Measurements from ENCODE around the gene SAV1. TPM values are rescaled to one million over a fixed set of nuclear protein-coding genes. Genes with fewer than 3 reads are reported as not detected.

The SAV1 gene
- total RNA-seq, 1 experiment from 2014 or later, result 35.2 TPM

DNA sequence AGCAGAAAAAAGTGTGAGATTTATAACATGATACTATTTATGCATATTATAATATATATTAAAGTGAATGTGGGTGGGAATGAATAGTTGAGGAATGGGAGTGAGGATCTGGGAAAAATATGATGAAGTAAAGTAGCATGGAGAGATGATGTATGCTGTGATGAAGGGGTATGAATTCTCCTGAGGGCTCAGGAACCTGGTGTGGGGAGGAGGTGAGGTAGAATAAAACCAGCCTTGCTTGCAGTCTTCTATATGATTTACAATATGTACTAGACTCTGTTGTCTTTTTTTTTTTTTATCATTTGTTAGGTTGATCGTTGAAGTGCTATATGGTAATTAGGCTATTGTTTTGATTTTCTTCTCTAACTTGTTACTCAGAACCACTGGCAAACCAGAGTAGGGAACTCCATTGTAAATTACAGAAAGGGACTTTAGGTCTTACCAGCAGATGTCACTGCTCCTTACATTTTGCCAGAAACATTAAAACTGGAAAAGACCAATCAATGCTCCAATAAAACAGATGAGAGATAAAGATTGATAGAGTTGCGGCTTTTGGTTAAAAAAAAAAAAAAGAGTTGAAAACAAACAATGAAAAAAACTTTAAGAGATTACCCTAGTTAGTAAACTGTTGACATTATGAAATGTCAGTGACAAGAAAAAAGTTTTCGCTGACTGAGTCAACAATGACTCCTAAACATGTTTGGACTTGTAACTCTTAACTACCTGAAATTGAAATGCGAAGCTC is 68.2 kb downstream of the SAV1 start:
- TF ChIP-seq CTCF (conservative IDR thresholded peaks at IDR 0.05; ENCODE audit: low read depth, low read length) (peak; percentile 80), EZH2 (IDR thresholded peaks at IDR 0.05; ENCODE audit: borderline replicate concordance, low read depth, low read length, poor library complexity, severe bottlenecking) (no peak)
- H3K27me3 ChIP-seq (replicated peaks; ENCODE audit: insufficient read depth, low read depth, low read length, poor library complexity), result no peaks in the 10 kb centered on the region
- H3K4me1 ChIP-seq (ENCODE audit: insufficient read depth, low read length, poor library complexity, severe bottlenecking), result no peaks in the 10 kb centered on the region
- no peaks in the 10 kb centered on the region for H3K9me3 ChIP-seq (ENCODE audit: low read depth, low read length, poor library complexity, severe bottlenecking)
- no peak overlapping the region for H3K27ac ChIP-seq (ENCODE audit: low read depth, low read length, poor library complexity, severe bottlenecking)
- intact Hi-C loops (cut with micrococcal nuclease; ENCODE audit: unreplicated experiment), result loop anchor here (1.0 to 5.0 kb wide), 3 partner anchors 112 to 260 kb away; no protein-coding TSS in a partner anchor
- no TSS peak for BruUV-seq (replicated peaks)
- CTCF ChIA-PET, result interaction anchor here (0.7 to 1.7 kb wide), 4 partner anchors 52 to 261 kb away, joined by 4 to 7 read pairs (median 4); no protein-coding TSS in a partner anchor
- no peak overlapping the region for H3K4me3 ChIP-seq (ENCODE audit: low read depth, low read length, poor library complexity, severe bottlenecking)
- H3K36me3 ChIP-seq (ENCODE audit: insufficient read depth, low read length, poor library complexity, severe bottlenecking), result no peaks in the 10 kb centered on the region
- DNase-seq (ENCODE audit: low spot score), result peak; percentile 68
- POLR2A ChIA-PET (ENCODE audit: low non-redundant PET), result no interaction called here

GRCh38 chr14:50598765-50599164 is 69.3 kb downstream of the SAV1 start:
- ChIA-PET POLR2A (ENCODE audit: low non-redundant PET) (interaction anchor here (0.6 kb wide), 1 partner anchor 279 kb away, joined by 6 read pairs; no protein-coding TSS in a partner anchor), CTCF (interaction anchor here (1.0 kb wide), 1 partner anchor 175 kb away, joined by 3 read pairs; no protein-coding TSS in a partner anchor)
- Histone ChIP-seq H3K4me1 (ENCODE audit: insufficient read depth, low read length, poor library complexity, severe bottlenecking) (no peaks in the 10 kb centered on the region), H3K4me3 (ENCODE audit: low read depth, low read length, poor library complexity, severe bottlenecking) (no peak overlapping the region), H3K36me3 (ENCODE audit: insufficient read depth, low read length, poor library complexity, severe bottlenecking) (no peaks in the 10 kb centered on the region), H3K27ac (ENCODE audit: low read depth, low read length, poor library complexity, severe bottlenecking) (no peak overlapping the region), H3K9me3 (ENCODE audit: low read depth, low read length, poor library complexity, severe bottlenecking) (no peaks in the 10 kb centered on the region), H3K27me3 (replicated peaks; ENCODE audit: insufficient read depth, low read depth, low read length, poor library complexity) (no peaks in the 10 kb centered on the region)
- TF ChIP-seq EZH2 (IDR thresholded peaks at IDR 0.05; ENCODE audit: borderline replicate concordance, low read depth, low read length, poor library complexity, severe bottlenecking) (no peak), CTCF (conservative IDR thresholded peaks at IDR 0.05; ENCODE audit: low read depth, low read length) (no peak)
- no TSS peak for BruUV-seq (replicated peaks)
- no peak for DNase-seq (ENCODE audit: low spot score)
- intact Hi-C loops (cut with micrococcal nuclease; ENCODE audit: unreplicated experiment), result no loop called here

DNA sequence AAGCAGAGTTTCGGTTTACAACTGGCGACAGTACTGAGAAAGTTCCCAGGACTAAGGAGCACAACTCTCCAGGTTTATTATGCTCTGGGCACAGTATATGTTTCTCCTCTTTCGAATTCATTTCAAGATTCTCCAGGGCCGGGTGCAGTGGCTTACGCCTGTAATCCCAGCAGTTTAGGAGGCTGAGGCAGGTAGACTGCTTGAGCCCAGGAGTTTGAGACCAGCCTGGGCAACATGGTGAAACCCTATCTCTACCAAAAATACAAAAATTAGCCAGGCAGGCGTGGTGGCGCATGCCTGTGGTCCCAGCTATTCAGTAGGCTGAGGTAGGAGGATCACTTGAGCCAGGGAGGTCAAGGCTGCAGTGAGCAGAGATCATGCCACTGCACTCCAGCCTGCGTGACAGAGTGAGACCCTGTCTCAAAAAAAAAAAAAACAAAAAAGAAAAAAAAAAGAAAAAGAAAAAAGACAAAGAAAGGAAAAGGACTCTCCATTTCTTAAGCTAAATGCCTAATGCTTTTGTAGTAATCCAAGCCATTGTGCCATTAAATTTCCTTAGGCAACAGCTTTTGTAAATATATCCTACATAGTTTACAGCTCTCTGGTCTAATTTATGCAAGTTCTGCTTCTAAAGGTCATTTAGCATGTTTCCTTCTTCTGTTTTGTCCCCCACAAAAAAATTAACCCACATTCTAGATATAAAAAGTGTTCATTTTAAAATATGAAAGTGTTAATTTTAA is 73.4 kb downstream of the SAV1 start:
- Histone ChIP-seq H3K9me3 (ENCODE audit: low read depth, low read length, poor library complexity, severe bottlenecking) (no peaks in the 10 kb centered on the region), H3K4me1 (ENCODE audit: insufficient read depth, low read length, poor library complexity, severe bottlenecking) (no peaks in the 10 kb centered on the region), H3K27ac (ENCODE audit: low read depth, low read length, poor library complexity, severe bottlenecking) (no peak overlapping the region), H3K27me3 (replicated peaks; ENCODE audit: insufficient read depth, low read depth, low read length, poor library complexity) (no peaks in the 10 kb centered on the region), H3K36me3 (ENCODE audit: insufficient read depth, low read length, poor library complexity, severe bottlenecking) (no peaks in the 10 kb centered on the region), H3K4me3 (ENCODE audit: low read depth, low read length, poor library complexity, severe bottlenecking) (no peak overlapping the region)
- no TSS peak for BruUV-seq (replicated peaks)
- DNase-seq (ENCODE audit: low spot score), result no peak
- TF ChIP-seq CTCF (conservative IDR thresholded peaks at IDR 0.05; ENCODE audit: low read depth, low read length) (no peak), EZH2 (IDR thresholded peaks at IDR 0.05; ENCODE audit: borderline replicate concordance, low read depth, low read length, poor library complexity, severe bottlenecking) (no peak)
- intact Hi-C loops (cut with micrococcal nuclease; ENCODE audit: unreplicated experiment), result no loop called here
- POLR2A ChIA-PET (ENCODE audit: low non-redundant PET), result no interaction called here
- CTCF ChIA-PET, result interaction anchor here (0.6 kb wide), 1 partner anchor 183 kb away, joined by 3 read pairs; no protein-coding TSS in a partner anchor
